GM21825 (cell line): ENCODE results near the gene HOXB7.

Source experiments
- ATAC-seq: cut with Tn5 transposase; IDR thresholded peaks from one replicate; pipeline ENCODE4 v1.9.1; 2021; ENCODE audit warnings: mild to moderate bottlenecking, moderate library complexity; ENCODE audit not compliant: unreplicated experiment

The HOXB7 gene

GRCh38 chr17:48569240-48569582 lies 41.6 kb downstream of the HOXB7 start:
- no peak for ATAC-seq

- no peak for ATAC-seq
These were observed 42.1 kb downstream of the HOXB7 start for GRCh38 chr17:48568499-48569239.

- ATAC-seq = no peak
These were observed 43.0 kb downstream of the HOXB7 start for GRCh38 chr17:48567646-48568354.

DNA sequence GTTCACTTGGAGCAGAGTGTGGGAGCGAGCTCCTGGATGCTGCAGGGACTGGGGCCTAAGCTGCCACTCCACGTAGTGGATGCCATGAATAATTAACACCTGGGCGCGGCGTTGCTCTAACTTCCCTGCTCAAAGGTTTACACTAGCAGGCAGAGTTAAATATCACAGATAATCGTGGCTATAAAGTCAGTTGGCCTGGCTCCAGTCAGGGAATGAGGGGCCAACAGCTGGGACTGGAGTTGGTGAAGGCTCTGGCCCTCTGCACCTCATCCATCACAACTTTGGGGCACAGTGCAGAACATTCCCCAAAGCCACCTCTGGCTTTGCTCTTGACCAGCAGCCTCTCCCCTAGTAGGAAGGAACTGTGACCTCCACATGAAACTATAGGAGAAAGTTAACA lies 43.6 kb downstream of the HOXB7 start:
- no peak for ATAC-seq

GRCh38 chr17:48566717-48567116 lies 44.1 kb downstream of the HOXB7 start:
- no peak for ATAC-seq

DNA sequence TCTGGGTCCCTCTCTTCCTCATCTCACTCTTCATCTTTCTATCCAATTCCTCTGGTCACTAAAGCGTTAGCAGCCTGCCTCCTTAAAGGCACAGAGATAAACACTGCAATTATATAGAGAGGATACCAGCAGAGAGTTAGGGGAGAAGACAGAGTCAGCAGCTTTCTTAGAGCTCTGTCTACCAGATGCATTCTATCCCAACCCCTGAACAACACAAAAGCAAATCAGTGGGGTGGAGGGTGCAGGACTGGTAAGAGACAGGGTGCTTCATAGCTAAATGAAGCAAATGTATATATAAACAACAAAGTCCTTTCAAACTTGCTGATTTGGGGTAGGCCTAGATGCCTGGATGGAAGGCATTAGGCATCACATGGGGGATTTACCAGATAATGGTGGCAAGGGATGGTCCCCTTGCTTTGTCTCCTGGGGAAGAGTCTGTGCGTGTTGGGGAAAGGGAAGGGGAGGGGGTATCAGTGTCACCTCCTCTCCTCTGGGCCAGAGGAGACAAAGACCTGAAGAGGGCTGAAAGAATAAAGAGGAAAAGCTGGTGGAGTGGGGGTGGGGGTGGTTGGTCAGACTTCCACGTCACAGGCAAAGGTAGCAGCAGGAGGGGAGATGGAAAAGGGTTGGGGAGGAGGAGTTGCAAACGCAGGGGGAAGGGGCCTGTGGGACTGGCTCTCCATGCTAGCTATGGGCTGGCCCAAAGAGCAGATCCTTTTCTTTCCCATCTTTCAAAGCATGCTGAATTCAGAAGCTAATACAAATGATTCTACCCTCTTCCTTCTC lies 44.7 kb downstream of the HOXB7 start:
- ATAC-seq = no peak

GRCh38 chr17:48565022-48565554 lies 45.7 kb downstream of the HOXB7 start:
- no peak for ATAC-seq

DNA sequence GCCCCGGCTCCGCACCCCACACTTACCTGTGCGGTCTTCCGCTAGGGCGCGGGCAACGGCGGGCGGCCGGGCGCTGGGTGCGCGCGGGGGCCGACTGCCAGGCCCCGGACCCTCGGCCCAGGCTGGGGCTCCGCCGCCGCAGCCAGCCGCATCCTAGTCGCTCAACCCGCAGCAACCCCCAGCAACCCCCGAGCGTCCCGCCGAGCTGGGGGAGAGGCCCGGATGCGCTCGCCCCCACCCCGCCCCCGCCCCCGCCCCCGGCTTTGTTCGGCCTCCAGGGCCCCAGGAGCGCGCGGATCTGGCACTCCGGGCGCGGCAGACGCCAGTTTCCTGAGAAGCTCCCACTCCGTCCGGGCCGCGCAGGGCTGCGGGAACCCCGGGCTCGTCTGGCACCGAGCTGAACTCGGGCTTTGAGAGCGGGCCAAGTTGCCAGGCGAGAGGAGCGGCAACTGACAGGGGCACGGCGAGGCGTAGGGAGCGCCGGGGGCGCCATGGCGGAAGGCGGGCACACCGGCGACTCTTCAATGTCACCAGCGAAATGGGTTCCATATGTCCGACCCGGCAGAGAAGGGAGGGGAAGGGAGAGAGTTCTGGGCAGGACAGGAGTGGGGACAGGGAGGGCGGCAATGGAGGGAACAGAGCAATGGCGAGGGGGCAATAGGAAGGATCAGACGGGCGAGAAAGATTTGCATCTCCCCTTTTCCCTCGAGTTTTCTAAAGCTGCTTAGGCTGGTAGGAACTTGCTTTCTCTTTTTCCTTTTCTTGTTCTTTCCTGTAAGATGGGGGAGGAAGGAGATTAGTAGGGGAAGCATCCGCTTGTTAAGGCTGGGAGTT lies 46.4 kb downstream of the HOXB7 start:
- no peak for ATAC-seq

- ATAC-seq = no peak
These were observed 47.0 kb downstream of the HOXB7 start for GRCh38 chr17:48563867-48564187.

DNA sequence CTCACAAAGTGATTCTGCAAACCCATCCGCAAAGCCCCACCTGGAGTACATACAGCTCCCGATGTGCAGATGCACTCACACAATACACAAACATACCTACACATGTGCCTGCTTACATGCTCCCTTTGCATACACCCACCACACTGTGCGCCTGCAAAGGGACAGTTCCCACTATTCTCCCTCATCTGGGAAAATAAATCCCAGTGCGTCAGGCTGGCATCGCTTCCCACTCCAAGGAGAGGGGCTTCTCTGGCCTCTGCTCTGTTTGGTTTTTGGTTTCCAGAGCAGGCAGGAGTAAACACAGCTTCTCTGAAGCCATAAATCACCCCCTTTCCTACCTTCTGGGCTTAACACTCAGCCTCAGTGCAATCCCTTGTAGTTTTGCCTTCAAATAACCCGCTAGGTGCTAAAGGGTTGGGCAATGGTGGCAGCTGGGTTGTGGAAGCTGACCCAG lies 47.4 kb downstream of the HOXB7 start:
- ATAC-seq = no peak

DNA sequence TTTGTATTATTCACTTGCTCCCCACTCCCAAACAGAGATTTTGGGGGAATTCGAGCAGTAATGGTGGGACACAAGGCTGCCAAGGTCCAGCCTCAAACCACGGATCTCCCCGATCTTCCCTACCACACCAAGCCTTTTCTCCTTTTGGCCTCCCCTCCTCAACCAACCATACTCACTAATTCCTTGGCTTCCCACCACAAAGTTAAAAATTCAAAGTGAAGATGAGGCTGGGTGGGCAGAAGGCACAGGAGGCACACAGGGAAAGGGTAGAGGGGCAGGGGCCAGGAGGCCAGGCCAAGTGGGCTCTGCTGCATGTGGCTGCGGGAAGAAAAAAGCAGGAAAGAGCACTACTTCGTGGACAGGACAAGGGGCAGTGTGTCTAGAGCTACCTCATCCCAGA lies 47.9 kb downstream of the HOXB7 start:
- ATAC-seq = no peak

DNA sequence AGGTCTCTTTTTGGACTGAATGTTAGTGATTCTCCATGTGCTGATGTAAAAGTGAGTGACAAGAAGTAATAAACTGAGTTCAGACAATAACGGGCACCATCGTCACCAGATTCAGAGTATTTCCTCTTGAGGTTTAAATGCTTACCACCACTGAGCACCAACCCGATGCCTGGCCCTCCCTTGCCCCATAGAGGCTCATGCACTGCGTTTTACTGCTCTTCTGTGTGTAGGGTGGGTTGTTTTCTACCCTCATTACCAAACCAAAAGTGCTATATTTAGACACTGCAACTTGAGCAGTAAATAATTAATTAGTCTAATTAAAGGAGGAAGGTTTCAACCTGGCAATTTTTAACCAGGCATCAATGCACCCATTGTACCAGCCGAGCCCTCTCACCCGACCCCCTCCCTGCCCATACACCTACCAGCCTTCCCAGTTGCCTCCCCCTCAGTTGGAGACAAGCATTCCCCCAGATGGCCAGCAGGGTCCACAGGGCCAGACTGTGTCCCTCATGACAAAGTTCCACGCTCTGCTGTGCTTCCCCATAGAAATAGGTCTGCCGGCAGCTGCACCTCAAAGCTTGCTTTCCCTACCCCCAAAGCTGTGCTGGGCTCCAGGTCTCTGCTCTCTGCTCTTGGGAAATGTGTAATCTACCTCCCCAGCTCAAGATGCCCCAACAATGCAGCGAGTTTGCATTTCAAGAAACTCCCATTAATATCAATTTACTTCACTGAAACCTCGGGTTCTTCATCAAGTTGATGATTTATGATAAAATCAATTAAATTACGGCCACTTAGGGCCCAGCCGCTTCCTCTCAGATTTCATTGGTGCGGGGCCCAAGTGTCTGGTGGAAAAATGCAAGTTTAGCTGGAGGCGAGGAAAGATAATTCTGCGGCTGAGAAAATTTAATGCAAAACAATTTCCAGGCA lies 48.7 kb downstream of the HOXB7 start:
- ATAC-seq = no peak

GRCh38 chr17:48559840-48560817 lies 50.7 kb downstream of the HOXB7 start:
- ATAC-seq = no peak

DNA sequence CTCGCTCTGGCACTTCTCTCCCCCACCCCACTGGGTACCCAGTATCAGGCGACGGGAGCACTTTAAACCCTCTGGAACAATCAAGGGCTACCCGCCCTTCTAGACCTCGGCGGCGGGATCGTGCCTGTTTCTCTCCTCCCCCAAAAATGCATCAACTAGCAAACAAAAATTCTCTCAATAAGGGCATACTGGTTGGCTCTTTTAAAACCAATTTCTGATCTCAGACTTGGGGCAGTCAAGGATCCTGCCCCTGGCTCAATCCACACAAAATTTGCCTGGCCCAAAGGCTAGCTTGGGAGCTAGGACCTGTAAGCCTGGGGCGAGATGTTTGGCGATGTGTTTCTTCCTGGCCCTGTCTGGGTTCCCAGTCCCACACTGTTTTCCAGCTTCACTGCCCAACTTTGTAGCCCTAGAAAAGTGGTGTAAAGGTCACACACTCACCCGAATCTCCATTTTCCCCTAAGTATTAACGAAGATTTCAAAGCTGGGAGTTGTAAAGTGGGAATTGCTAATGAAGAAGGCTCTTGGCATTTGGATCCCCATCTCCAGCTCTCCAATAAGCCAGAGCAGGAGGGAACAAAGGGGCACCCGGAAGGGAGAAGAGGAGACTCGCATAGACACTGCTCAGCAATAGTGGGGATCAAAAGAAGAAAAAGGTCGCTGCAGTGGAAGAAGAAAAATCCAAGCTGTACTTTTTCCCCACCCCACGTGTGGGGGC lies 51.5 kb downstream of the HOXB7 start:
- no peak for ATAC-seq

GRCh38 chr17:48558831-48559121 lies 52.0 kb downstream of the HOXB7 start:
- no peak for ATAC-seq

DNA sequence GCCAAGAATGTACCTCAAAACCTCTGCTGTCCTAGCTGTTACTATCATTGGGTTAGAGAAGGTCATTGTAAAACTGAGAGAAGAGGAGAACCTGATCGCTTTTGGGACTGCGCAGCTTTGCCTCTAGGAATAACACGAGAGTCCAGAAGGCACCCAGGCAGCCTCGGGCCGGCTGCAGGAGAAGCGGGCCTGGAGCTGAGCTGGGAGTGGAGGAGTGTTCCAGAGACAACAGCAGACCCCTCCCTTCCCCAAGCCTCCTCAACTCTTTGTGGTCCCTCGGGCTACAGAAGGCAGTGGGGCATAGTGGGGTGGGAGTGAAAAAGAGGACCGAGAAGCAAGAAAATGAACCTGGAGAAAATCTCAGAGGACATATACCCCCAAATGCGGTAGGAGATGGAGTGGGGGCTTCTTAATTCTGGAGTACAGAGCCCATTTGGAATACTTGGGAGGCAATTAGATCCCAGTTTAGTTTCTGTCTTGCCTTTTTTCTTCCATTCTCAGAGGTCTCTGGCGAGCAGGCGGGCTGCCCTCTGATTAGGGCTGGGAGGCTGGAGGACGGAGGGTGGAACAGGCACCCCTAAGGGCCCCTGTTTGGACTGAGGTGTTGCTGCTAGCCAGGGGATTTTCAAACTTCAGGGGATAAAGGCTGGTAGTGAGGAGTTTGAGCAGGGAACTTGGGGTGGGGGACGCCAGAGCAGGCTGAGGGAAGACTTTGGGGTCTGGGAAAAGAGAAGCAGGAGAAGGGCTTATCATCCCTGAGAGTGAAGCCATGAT lies 52.6 kb downstream of the HOXB7 start:
- ATAC-seq = no peak
